GM19043 (cell line): ENCODE results near the gene SLC9A7.

Experiments
- ATAC-seq: cut with Tn5 transposase; IDR thresholded peaks from one replicate; pipeline ENCODE4 v1.9.1; 2021; ENCODE audit warnings: low read depth; ENCODE audit not compliant: unreplicated experiment

SLC9A7 gene

GRCh38 chrX:46707274-46707965 is 51.5 kb downstream of the SLC9A7 start:
- ATAC-seq = no peak

GRCh38 chrX:46704767-46705386 is 54.0 kb downstream of the SLC9A7 start:
- peak; percentile 86 for ATAC-seq

GRCh38 chrX:46703980-46704379 is 54.9 kb downstream of the SLC9A7 start:
- no peak for ATAC-seq

DNA sequence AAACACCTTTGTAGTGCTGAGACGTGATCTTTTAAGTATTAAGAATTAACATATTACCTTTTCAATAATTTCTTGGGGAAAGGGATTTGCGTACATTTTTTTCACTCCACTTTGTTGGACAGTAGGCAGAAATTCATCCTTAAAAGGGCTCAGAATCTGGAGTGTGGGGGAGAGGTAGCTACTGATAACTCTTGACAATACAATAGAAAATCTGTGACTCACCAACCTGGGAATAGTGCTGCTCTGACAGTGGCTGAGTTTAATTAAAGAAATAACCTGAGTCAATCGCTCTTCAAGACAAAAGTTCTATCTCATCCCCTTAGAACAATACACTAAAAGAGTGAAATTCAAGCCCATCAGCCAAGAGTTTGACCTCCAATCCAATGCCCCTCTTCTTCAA is 60.2 kb downstream of the SLC9A7 start:
- ATAC-seq = no peak

GRCh38 chrX:46695491-46695890 is 63.4 kb downstream of the SLC9A7 start:
- ATAC-seq = no peak

DNA sequence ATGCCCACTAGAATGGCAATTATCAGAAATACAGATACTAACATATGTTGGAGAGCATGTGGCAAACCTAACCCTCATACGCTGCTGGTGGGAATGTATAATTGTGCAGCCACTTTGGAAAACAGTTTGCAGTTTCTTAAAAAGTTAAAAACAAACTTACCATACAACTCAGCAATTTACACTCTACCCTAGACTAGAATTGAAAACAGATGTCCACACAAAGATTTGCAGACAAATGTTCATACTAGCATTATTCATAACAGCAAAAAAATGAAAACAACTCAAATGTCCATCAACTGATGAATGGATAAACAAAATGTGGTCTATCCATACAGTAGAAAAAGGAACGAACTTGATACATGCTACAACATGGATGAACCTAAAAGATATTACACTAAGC is 64.4 kb downstream of the SLC9A7 start:
- no peak for ATAC-seq

DNA sequence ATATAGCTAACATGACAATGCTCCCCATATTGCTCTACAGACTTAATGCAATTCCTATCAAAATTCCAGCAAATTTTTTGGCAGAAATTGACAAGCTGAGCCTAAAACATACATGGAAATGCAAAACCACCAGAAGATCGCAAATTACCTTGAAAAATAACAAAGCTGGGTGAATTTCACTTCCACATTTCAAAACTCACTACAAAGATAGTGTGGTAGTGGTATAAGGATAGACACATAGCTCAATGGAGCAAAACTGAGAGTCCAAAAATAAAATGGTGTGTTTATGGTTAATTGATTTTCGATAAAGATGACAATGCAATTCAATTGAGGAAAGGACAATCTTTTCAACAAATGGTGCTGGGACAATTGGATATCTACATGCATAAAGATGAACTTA is 65.8 kb downstream of the SLC9A7 start:
- peak; percentile 68 for ATAC-seq

DNA sequence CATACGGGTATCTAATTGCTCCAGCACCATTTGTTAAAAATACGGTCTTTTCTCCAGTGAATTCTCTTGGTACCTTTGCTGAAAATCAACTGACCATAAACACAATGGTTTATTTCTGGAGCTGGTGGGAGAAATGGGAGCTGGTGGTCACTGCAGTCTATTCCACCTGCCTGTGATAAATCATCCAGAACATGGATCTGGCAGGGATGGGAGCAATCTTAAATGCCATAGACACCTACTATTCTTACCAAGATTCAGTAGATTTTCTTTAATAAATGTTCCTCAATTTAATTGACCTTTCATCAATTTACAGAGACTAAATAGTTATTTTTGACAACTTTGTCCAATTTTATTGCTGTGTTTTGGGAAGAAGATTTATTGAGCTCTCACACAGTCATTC is 68.1 kb downstream of the SLC9A7 start:
- no peak for ATAC-seq

GRCh38 chrX:46687619-46688018 is 71.3 kb downstream of the SLC9A7 start:
- ATAC-seq = no peak

- ATAC-seq = no peak
Observed at GRCh38 chrX:46686003-46686645, 72.8 kb downstream of the SLC9A7 start.

DNA sequence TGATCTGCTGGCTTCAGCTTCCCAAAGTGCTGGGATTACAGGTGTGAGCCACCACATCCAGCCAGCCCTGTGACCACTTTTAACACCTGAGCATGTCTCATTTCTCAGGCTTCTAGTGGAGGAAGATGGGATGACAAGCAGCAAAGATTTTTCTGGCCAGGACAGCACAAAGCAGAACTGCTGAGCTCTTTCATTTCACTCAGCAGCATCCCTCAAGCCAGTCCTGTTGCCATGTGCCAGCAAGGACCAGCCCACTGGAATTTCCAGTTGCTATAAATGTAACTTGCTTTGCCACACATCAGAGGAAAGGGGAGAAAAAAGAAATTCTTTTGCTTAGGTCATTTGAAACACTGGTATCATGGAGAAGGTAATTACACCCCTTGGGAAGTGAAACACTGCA is 75.9 kb downstream of the SLC9A7 start:
- ATAC-seq = no peak

- ATAC-seq = no peak
Observed at GRCh38 chrX:46681849-46682248, 77.1 kb downstream of the SLC9A7 start.

DNA sequence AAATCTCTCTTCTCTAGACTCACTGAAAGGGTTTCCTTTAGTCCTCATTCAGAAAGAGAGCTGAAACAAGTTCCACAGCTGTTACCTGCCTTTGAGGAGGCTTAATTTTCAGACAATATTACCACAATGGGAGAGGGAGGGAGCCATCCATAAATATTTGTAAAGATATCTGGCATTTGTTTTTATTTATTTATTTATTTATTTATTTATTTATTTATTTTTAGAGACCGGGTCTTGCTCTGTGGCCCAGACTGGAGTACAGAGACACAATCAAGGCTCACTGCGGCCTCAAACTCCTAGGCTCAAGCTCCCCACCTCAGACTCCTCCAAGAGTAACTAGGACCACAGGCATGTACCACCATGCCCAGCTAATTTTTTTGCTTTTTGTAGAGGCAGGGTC is 80.7 kb downstream of the SLC9A7 start:
- no peak for ATAC-seq

- no peak for ATAC-seq
Observed at GRCh38 chrX:46676399-46677356, 82.2 kb downstream of the SLC9A7 start.

DNA sequence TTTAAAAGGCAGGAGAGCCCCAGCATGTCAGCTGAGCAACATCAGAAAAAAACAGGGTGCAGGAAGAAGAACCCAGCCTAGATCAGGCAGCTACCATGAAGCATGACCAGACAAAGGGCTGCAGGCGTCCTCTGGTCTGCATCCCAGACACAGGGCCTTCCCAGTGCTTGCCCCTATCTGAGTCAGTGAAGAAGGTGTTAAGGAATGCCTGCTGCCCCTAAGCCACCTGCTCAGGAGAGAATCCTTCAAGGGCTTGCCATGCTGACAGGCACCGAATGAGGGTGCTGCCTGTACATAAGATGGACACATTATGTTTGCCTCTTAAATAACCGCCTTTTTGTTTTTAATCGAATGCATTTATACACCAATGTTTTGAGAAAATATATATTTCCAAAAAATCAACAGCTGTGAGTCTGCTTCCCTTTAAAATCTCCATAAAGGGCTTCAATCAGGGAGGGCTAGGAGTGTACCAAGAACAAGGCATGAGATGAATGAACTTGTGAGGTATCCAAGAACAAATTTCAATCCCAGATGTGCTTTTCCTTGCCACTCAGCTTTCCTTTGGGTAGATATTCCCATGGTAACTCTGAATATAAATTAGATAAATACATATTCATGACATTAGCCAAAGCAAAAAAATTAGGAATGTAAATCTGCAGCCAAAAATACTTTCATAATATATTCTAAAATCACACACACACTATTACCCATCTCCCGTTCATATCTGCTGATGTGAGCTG is 85.1 kb downstream of the SLC9A7 start:
- no peak for ATAC-seq

DNA sequence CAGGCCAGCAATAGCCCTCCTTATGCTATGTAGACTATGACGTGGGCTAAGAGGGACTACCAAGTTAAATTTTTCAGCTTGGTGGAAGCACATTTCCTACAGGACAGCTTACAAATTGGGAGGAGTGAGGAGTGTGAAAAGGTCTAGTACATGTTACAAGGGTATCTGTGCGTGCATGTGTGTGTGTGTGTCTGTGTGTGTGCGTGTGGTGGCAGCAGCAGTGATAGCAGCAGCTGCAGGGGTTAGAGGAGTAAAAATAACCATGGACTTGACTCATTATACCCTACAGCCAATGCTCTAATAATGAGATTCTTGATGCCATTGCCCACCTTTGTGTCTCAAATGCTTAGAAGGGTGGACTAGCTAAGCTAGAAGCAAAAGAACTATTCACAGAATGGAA is 88.6 kb downstream of the SLC9A7 start:
- no peak for ATAC-seq

GRCh38 chrX:46666831-46667230 is 92.1 kb downstream of the SLC9A7 start:
- ATAC-seq = no peak

GRCh38 chrX:46665232-46666152 is 93.4 kb downstream of the SLC9A7 start:
- no peak for ATAC-seq
